Measurements from ENCODE around the gene MYBBP1A. TPM values are rescaled to one million over a fixed set of nuclear protein-coding genes. Genes with fewer than 3 reads are reported as not detected.

MYBBP1A gene
- total RNA-seq, 3 donors from 2014 or later (not counting 1 experiment from before 2014, with no cell fraction given): 50.5 to 58.1 (median 52.7) TPM

GRCh38 chr17:4584101-4584916 is 29.1 kb upstream of the MYBBP1A start, which contains the start of gene SMTNL2:
Gene SMTNL2, plus strand, starts transcription at chr17:4584529. Its CDS starts 77 bp downstream, at chr17:4584606.
- Mint-ChIP-seq H3K27me3 (ENCODE audit: low read depth in 2 of 2) (peaks cover 26 to 35% of the 10 kb centered on the region in 2 donors), H3K36me3 (no peaks in the 10 kb centered on the region), H3K9me3 (no peaks in the 10 kb centered on the region), H3K4me1 (peaks cover 0 to 4% of the 10 kb centered on the region in 2 donors), H3K4me3 (peak within 1 kb of the TSS; percentile 65), H3K27ac (no peak within 1 kb of the TSS)
- peak in 1 of 2 donors; percentile 22 for DNase-seq
- peaks cover 9% of the 10 kb centered on the region for H3K27me3 ChIP-seq (ENCODE audit: control insufficient read depth, insufficient read depth, low read length)
- H3K27ac ChIP-seq (ENCODE audit: low read length): no peak within 1 kb of the TSS
- 1% methylated on average over 100 of the region's 100 CpGs for WGBS (ENCODE audit: insufficient coverage)
- H3K4me1 ChIP-seq (ENCODE audit: control insufficient read depth, insufficient read depth, low read length): peaks cover 5% of the 10 kb centered on the region
- no peaks in the 10 kb centered on the region for H3K9me3 ChIP-seq (ENCODE audit: control insufficient read depth, insufficient read depth, low read length)
- TF ChIP-seq CTCF (IDR thresholded peaks at IDR 0.05): no peak
- peak in 2 of 3 donors; percentile 44 to 63 for ATAC-seq
- H3K36me3 ChIP-seq (ENCODE audit: control insufficient read depth, insufficient read depth, low read length): no peaks in the 10 kb centered on the region
- no peak within 1 kb of the TSS for H3K4me3 ChIP-seq (ENCODE audit: low read length)
- intact Hi-C loops (cut with micrococcal nuclease): no loop called here

GRCh38 chr17:4583782-4584100 is 28.6 kb upstream of the MYBBP1A start:
- TF ChIP-seq CTCF (IDR thresholded peaks at IDR 0.05): no peak
- intact Hi-C loops (cut with micrococcal nuclease): no loop called here
- WGBS (ENCODE audit: insufficient coverage): 21% methylated on average over 12 of the region's 12 CpGs
- DNase-seq (peak in 1 of 2 donors; percentile 40), ATAC-seq (peak in 1 of 3 donors; percentile 53)
- H3K27me3 ChIP-seq (ENCODE audit: control insufficient read depth, insufficient read depth, low read length): peaks cover 8% of the 10 kb centered on the region
- no peaks in the 10 kb centered on the region for H3K36me3 ChIP-seq (ENCODE audit: control insufficient read depth, insufficient read depth, low read length)
- peak overlapping the region; percentile 65 for H3K4me3 Mint-ChIP-seq
- H3K36me3 Mint-ChIP-seq: no peaks in the 10 kb centered on the region
- H3K4me3 ChIP-seq (ENCODE audit: low read length): no peak overlapping the region
- peaks cover 26 to 35% of the 10 kb centered on the region in 2 donors for H3K27me3 Mint-ChIP-seq (ENCODE audit: low read depth in 2 of 2)
- H3K9me3 Mint-ChIP-seq: no peaks in the 10 kb centered on the region
- no peak overlapping the region for H3K27ac ChIP-seq (ENCODE audit: low read length)
- H3K4me1 ChIP-seq (ENCODE audit: control insufficient read depth, insufficient read depth, low read length): peaks cover 5% of the 10 kb centered on the region
- H3K9me3 ChIP-seq (ENCODE audit: control insufficient read depth, insufficient read depth, low read length): no peaks in the 10 kb centered on the region
- peaks cover 0 to 4% of the 10 kb centered on the region in 2 donors for H3K4me1 Mint-ChIP-seq
- no peak overlapping the region for H3K27ac Mint-ChIP-seq

- DNase-seq (no peak), ATAC-seq (no peak)
- H3K9me3 ChIP-seq (ENCODE audit: control insufficient read depth, insufficient read depth, low read length): no peaks in the 10 kb centered on the region
- peaks cover 7% of the 10 kb centered on the region for H3K27me3 ChIP-seq (ENCODE audit: control insufficient read depth, insufficient read depth, low read length)
- Mint-ChIP-seq H3K4me3 (no peak overlapping the region), H3K36me3 (no peaks in the 10 kb centered on the region), H3K9me3 (no peaks in the 10 kb centered on the region), H3K4me1 (peaks cover 0 to 4% of the 10 kb centered on the region in 2 donors), H3K27me3 (ENCODE audit: low read depth in 2 of 2) (peaks cover 26 to 35% of the 10 kb centered on the region in 2 donors), H3K27ac (no peak overlapping the region)
- no peak overlapping the region for H3K27ac ChIP-seq (ENCODE audit: low read length)
- no peak for TF ChIP-seq CTCF (IDR thresholded peaks at IDR 0.05)
- H3K36me3 ChIP-seq (ENCODE audit: control insufficient read depth, insufficient read depth, low read length): no peaks in the 10 kb centered on the region
- H3K4me1 ChIP-seq (ENCODE audit: control insufficient read depth, insufficient read depth, low read length): peaks cover 5% of the 10 kb centered on the region
- 75% methylated on average over 2 of the region's 3 CpGs for WGBS (ENCODE audit: insufficient coverage)
- intact Hi-C loops (cut with micrococcal nuclease): no loop called here
- no peak overlapping the region for H3K4me3 ChIP-seq (ENCODE audit: low read length)
These were observed 28.0 kb upstream of the MYBBP1A start for GRCh38 chr17:4583206-4583605.

All from natural killer cell (primary cell).